ENCODE measurements around the gene CDK19. TPM values are rescaled to one million over a fixed set of nuclear protein-coding genes. Genes with fewer than 3 reads are reported as not detected.

Gene CDK19
- total and polyA plus RNA-seq, 2 of the 4 experiments (the other 2 are of a cell fraction) = 6.0 to 6.8 TPM

DNA sequence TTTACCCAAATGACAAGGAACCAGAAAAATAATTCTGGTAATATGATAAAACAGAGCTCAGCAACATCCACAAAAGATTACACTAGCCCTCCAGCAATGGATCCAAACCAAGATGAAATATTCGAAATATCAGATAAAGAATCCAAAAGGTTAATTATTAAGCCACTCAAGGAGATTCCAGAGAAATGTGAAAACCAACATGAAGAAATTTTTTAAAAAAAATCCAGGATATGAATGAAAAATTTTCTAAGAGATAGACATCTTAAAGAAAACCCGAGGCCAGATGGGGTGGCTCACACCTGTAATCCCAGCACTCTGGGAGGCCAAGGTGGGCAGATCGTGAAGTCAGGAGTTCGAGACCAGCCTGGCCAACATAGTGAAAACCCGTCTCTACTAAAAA lies 124.4 kb downstream of the CDK19 start:
- intact Hi-C loops (cut with micrococcal nuclease) (no loop called here), dilution Hi-C loops (cut with HindIII; ENCODE audit: low sequenced_read_pairs, unreplicated experiment) (no loop called here), in situ Hi-C loops (cut with MboI; ENCODE audit: low sequenced_read_pairs) (no loop called here)
- no peaks in the 10 kb centered on the region for H3K27me3 ChIP-seq (ENCODE audit: control insufficient read depth, insufficient read depth, low read length)
- no peaks in the 10 kb centered on the region for H3K36me3 ChIP-seq (ENCODE audit: control insufficient read depth, insufficient read depth, low read length)
- no peaks in the 10 kb centered on the region for H3K9me3 ChIP-seq (ENCODE audit: control insufficient read depth, insufficient read depth, low read length)
- H3K23ac ChIP-seq (ENCODE audit: low read depth, low read length) = no peak overlapping the region
- no peak overlapping the region for H2AK9ac ChIP-seq (replicated peaks; ENCODE audit: low read depth, low read length, poor library complexity)
- BruUV-seq (replicated peaks) = no TSS peak
- H2BK20ac ChIP-seq (ENCODE audit: low read depth, low read length) = no peak overlapping the region
- H2AFZ ChIP-seq (replicated peaks; ENCODE audit: low read length, poor library complexity) = no peak overlapping the region
- H3K4me1 ChIP-seq (ENCODE audit: control insufficient read depth, insufficient read depth, low read length) = peaks cover 2% of the 10 kb centered on the region; the same call in 1 of the 2 replicates
- no peak overlapping the region for H3K18ac ChIP-seq (ENCODE audit: low read depth, low read length)
- no peak for TF ChIP-seq CHD1 (IDR thresholded peaks at IDR 0.05; ENCODE audit: low read depth, low read length)
- ChIA-PET POLR2A (ENCODE audit: unreplicated experiment) (no interaction called here), CTCF (no interaction called here)
- peaks cover 3 to 4% of the 10 kb centered on the region in 2 experiments; a peak in 2 of 4 replicates for H3K79me1 ChIP-seq (ENCODE audit: low read depth in 1 of 2, low read length in 2 of 2)
- no peak overlapping the region for H2BK5ac ChIP-seq (ENCODE audit: low read depth, low read length, poor library complexity, severe bottlenecking)
- no peak overlapping the region for H3K56ac ChIP-seq (ENCODE audit: extremely low read depth, insufficient read depth, low read length)
- no peak overlapping the region for H2AK5ac ChIP-seq (ENCODE audit: low read depth, low read length)
- H3K4ac ChIP-seq (ENCODE audit: low read depth, low read length) = no peak overlapping the region
- H4K5ac ChIP-seq (ENCODE audit: low read depth, low read length) = no peak overlapping the region
- H4K91ac ChIP-seq (ENCODE audit: insufficient read depth, low read depth, low read length) = no peak overlapping the region
- H3K9ac ChIP-seq (ENCODE audit: low read depth, low read length) = no peak overlapping the region
- 100% methylated on average over 3 of the region's 5 CpGs; no CpG with 5 or more reads in 1 of the 2 experiments for WGBS, 2 experiments (ENCODE audit: extremely low coverage in 2 of 2, insufficient read length in 1 of 2)
- H4K8ac ChIP-seq (ENCODE audit: low read depth in 2 of 2, low read length in 2 of 2) = no peak overlapping the region
- no peak overlapping the region for H3K4me2 ChIP-seq (ENCODE audit: low read depth, low read length)
- H3K27ac ChIP-seq (ENCODE audit: insufficient read depth, low read length) = no peak overlapping the region
- H3K9me1 ChIP-seq (ENCODE audit: insufficient read depth, low read length) = 0 out of 2 replicates have a peak, but pooled peaks cover 3% of the 10 kb centered on the region
- ATAC-seq (ENCODE audit: low read depth) (no peak), DNase-seq (no peak)
- no peak overlapping the region for H3K4me3 ChIP-seq (ENCODE audit: insufficient read depth, low read depth, low read length)
- H2BK120ac ChIP-seq (ENCODE audit: low read depth, low read length) = no peak overlapping the region
- no peak overlapping the region for H2BK15ac ChIP-seq (ENCODE audit: low read depth, low read length)
- no peaks in the 10 kb centered on the region for H4K20me1 ChIP-seq (ENCODE audit: insufficient read depth, low read length)
- H3K14ac ChIP-seq (replicated peaks; ENCODE audit: low read depth, low read length) = no peak overlapping the region

All from IMR-90 (cell line).